Stimulated activated naive CD4-positive, alpha-beta T cell treated with Interleukin-2 at 50 U/mL for 16 hours (primary cell): ENCODE results near the gene DSCAML1.
"Not testable (repeated sequence)": the region's sequence is repeated elsewhere in the genome, so short reads cannot be mapped to it uniquely, and the experiment has no call there.

Experiments
- DNase-seq: peaks from one replicate; lab custom pipeline; 2025; lab: John Stamatoyannopoulos, UW

Gene DSCAML1

DNA sequence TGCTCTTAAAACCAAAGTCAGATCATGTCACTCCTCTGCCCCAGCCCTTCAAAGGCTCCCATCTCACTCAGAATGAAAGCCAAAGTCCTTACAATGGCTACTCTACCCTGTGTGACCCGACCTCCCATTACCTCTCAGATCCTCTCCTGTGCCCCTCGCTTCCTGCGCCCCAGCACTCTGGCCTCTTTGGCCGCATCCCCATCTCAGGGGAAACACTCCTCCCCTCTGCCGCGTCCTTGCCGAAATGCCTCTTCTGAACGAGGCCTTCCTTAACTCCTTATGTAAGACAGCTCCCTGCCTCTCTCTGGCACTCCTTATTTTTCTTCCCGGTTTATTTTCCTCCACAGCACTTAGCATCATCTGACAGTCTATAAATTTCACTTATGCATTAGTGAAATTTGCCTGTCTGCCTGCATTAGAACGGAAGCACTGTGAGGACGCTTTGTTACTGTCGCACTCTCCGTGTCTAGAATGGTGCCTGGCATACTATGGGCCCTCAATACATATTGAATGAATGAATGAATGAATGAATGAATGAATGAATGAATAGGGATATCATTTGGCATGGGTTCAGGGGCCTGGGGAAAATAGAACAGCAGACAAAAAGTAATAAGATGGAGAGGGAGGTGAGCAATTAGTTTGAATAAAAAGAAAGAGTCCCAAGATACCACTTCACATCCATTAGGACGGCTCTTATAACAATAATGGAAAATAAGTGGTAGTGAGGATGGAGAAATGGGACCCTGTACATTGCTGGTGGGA is 331.6 kb downstream of the DSCAML1 start:
- no peak for DNase-seq

DNA sequence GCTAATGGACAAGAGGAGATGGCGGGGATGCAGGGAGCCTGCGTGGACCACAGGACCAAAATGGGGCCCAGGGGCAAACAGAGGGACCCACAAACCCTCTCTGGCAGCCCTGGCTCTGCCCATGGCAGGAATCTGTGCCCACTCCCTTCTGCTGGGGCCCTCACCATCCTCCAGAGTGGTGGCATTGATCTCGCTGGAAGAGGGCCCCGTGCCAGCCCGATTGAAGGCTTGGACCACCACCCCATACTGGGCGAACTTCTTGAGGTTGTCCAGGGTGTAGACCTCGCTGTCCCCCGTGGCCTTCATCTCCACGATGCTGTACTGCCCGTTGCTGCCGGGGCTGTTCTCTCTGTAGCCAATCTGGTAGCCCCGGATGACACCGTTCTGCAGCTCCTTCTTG is 332.2 kb downstream of the DSCAML1 start:
- no peak for DNase-seq

DNA sequence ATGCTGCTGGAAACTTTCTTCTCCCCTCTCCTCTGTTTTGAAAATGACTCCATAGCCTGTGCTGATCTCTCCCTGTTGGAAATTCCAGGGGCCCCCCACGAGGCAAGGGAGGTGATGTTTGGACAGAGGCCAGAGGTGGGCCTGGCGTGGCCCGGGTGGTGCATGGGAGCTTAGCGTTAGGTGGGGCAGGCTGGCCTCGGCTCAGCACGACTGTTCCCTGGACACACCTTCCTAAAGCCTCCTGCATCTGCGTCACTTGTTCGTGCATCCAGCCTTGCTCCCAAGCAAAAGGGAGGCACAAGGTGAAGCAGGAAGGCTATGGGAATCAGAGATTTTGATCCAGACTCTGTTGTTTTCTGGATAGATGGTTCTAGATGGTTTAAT is 334.2 kb downstream of the DSCAML1 start:
- no peak for DNase-seq

DNA sequence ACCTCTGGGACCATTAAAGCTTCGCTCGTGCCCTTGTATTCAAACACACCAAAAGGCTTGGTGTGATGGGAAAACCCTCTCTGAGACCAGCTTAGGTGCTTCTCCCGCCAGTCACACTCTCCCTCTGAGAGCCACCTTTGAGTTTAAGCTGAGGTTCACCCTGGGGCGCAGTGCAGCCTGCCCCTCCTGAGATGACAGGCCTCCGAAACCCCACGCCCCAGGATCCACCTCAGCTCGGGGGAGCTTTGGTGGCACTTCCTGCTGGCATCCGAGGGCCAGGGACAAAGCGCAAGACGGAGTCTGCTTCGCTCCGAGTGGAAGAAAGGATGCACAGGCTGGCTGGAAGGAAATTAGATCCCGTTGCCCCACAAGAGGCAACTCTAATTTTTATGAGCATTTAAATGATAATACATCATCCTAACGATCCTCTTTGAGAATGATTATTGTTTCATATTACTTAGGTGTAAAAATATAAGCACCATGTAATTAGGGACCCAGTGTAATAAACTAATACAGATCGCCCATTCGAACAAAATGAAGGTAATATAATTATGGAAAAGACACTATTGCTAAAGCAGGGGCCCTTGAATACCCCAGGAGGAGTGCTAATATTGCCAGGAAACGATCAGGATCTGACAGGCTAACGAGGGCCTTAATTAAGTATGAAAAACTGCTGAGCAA is 334.7 kb downstream of the DSCAML1 start:
- DNase-seq, result no peak

DNA sequence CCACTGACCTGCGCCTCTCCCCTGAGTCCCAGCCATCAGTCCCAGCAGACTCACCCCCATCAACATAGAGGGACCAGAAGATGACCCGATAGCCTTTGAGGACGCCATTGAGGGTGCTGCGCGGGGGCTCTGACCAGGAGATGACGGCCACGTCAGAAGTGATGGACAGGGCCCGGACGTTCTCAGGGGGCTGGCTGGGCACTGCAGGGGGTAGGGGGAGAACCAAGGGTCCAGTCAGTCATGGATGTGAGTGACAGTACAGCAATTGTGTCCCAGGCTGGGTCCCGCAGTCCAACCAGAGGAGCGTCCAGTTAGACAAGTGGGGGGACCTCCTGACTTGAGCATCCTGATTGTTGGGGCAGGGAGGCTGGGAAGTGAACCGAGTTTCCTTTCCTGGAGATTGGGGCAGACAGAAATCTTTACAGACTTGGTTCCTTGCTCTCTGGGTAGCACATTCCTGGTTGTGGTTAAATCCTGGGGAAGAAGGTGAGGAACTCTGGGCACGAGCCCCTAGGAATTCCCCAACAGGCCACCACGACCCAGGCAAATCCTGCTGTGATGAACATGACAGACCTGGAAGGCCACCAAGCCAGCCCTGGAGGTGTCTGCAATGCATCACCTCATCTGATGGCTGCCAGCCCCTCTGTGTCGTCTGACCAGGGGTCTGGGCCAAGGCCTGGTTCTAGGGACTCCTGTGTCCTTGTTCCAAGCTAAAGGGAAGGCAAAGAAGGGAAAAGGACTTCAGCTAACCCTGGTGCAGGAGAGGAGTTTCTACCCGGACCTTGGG is 335.4 kb downstream of the DSCAML1 start:
- no peak for DNase-seq

DNA sequence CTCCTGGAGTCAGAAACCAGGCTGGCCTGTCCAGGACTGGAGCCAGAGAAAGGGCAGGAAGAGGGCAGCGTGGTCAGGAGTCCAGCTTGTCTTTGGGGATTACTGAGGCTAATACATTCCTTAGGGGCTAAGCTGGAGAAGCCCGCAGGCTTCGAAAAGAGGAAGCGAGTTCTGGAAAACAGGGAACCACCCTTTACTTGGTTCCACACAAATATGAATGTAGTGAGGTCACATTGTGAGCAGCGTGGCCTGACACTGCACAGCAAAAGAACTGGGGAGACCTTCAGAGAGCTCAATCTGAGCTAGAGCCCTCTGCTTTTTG is 337.1 kb downstream of the DSCAML1 start:
- no peak for DNase-seq

DNA sequence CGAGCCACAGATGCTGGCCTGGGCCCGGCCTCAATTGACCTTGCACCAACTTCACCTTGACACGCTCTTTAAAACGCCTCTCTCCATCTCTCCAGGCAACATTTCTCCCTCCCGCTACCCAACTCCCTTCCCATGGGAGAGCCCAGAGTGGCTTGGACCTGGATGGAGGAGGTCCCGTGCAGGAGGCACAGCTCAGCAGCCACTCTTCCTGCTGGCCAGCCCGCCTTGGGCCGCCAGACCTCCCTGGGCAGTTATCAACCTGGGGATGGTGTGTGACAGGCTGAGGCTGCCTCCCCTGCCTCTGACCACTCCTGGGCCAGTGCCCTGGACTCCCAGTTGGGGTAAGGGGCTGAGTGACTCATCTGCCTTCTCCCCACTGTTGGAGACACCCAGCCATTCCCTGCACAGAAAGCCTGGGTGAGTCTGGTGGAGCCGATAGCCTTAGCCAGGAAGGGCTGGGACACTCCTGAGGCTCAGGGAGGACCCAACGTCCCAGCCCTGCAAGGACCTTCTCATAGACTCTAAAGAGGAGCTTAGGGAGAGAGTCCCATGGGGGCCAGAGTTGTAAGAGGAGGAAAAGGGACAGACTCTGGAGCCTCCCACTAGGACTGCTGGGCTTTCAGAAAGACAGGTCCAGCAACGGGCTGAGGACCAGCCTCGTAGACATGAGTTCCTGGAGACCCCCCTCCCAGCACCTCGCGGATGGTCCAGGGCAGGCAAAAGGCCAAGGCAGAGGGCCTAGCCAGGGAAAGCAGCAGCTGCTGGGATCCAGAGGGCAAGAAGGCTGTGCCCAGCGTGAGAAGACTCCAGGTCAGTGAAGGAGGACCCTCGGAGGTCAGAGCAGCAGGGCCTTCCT is 337.7 kb downstream of the DSCAML1 start:
- no peak for DNase-seq

DNA sequence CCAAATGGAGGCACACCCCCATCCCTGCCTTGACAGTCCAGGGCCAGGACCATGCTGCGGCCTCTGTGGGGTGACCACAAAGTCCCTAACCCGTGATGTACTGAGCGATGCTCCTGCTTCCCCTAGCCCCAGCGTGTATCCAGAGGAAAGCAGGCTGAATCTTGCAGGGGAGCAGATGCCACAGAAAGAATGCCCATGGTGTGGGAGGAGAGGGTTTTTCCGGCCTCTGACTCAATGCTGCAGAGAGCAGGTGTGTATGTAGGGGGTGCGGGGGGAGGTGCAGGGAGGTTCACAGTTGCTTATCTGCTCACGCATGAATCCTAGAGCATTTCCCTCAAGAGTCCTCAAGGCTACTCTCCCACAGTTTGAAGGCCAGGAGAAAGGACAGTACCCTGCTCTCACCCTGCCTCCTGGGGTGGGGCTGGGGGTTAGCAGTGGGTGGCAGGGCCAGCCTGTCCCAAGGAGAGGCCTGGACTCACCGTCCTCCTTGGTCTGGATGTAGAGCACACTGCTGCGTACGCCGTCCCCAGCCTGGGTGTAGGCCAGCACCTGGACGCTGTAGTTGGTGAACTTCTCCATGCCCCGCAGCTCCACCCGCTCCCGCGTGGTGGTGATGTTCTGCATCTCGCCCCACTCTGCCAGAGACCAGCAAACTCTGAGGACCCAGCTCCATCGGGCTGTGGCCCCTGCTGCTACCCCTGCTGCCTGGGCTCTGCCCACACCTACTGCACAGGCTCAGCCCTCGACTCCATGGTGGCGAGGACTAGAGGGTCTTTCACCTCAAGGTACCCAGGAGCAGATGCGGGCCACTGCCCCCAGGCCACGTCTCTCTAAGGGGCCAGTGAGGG is 338.5 kb downstream of the DSCAML1 start:
- peak; percentile 39 for DNase-seq

DNA sequence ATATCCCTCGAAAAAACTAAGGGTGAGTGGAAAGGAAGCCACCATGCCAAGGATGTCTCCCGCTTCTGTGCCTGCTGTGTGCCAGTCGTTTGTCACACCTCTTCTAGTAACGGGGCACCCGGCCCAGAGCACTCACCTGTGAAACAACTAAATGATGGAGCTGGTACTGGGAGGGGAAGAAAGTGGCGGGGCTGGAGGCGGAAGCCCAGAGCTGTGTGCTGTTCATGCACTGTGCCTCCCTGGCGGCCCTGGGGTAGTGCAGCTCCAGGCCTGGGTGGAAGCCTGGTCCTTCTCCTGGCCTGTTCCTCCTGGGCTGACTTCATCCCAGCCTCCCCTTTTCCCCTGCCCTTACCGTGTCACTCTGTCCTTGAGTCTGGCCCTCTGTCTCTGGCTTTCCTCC is 339.2 kb downstream of the DSCAML1 start:
- DNase-seq, result no peak

DNA sequence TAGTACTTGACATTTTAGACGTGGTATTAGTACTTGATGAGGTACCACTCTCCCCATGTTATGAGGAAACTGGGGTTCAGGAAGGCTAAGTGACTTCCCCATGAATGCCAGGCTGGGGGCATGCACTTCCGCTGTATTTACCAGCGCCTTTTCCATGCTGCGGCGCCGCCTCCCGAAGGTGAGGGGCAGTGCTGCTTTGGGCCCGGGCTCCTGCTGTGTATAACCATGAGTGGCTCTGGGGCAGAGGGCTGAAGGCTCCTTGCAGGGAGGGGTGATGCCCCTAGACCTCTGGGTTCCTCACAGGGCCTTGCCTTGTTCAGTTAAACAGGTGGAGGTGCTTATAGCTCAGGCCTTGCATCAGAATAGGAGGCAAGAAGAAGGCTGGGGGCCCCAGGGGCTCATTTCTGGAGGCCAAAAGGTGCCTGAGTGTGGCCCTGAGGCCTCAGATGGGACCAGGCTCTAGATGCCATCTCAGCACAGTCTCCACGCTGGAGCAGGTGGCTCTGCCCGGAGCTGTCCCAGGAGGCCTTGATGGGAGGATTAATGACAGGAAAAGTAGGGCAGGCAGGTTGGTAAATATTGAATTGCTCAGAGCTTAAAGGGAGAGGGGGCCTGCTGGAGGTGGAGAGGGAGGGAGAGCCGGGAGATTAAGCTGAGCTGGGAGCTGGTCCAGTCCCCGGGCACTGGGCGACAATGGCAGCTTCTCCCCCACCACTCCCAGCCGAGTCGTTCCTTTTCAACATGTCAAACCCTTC is 339.8 kb downstream of the DSCAML1 start:
- DNase-seq, result no peak

DNA sequence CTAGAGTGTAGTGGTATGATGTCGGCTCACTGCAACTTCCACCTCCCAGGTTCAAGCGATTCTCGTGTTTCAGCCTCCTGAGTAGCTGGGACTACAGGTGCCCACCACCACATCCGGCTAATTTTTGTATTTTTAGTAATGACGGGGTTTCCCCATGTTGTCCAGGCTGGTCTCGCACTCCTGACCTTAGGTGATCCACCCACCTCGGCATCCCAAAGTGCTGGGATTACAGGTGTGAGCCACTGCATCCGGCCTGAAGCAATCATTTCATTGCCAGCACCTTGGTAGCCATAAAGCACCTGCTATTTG is 340.3 kb downstream of the DSCAML1 start:
- not testable (repeated sequence) for DNase-seq

DNA sequence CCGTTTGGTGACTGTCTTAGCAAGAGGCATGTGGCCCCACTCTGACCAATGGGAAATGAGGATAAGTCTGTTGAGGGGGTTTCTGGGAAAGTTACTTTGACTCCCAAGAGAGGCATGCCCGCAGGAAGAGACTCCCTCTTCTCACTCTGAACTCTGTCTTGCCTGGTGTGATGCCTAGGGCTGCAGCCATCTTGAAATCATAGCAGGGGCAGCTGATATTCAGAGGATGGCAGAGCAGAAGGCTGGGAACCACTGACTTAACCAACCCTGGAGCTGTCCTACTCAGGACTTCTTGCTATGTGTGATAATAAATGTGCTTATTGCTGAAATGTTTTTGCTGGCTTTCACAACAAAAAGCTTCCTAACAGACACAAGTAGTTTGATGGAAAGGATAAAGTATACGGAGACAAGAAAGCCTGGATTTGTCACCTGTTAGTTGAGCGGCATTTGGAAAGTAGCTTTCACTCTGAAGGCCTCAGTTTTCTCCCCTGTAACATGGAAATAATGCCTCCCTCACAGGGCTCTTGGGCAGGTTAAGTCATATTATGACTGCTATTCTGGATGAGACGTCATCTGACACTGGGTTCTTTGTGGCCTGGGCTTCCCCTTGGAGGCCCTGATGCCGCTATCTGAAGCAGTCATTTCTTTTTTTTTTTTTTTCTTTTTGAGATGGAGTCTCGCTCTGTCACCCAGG is 340.8 kb downstream of the DSCAML1 start:
- DNase-seq, result peak; percentile 30

DNA sequence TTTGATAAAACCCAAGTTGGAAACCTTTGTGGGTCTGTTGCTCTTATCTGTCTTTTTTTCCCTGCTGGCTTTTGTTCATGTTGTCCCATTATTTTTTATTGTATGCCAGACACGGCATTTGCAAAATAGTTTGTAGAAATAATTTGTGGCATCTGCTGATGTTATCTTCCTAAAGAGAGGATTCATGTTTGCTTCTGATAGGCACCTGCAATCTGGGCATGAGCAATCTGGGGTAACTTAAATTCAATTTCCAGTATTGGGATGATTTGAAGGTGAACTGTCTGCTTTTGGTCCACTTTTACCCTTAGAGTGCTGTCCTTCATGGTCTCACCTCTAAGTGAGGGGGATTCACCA is 342.5 kb downstream of the DSCAML1 start:
- DNase-seq, result no peak

DNA sequence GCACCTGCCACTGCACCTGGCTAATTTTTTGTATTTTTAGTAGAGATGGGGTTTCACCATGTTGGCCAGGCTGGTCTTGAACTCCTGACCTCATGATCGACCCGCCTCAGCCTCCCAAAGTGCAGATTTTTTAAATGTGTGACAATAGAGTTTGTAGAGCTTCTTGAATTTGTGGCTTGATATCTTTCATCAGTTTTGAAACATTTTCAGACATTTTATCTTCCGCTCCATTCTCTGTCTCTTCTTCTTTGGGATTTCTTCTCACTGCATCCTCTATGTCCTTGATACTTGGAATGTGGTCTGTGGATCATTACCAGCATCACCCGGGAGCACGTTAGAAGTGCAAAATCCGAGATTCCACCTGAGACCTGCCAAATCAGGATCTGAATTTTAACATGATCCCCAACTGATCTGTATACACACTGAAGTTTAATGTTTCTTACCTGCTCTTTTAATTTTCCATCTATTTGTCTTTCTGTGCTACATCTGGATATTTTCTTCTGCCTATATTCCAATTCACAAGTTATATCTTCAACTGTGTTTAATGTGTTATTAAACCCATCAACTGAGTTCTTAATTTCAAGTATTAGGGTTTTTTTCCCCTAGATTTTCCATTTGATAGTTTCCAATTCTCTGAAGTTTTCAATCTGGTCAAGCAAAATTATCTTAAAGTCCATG is 343.0 kb downstream of the DSCAML1 start:
- no peak for DNase-seq

DNA sequence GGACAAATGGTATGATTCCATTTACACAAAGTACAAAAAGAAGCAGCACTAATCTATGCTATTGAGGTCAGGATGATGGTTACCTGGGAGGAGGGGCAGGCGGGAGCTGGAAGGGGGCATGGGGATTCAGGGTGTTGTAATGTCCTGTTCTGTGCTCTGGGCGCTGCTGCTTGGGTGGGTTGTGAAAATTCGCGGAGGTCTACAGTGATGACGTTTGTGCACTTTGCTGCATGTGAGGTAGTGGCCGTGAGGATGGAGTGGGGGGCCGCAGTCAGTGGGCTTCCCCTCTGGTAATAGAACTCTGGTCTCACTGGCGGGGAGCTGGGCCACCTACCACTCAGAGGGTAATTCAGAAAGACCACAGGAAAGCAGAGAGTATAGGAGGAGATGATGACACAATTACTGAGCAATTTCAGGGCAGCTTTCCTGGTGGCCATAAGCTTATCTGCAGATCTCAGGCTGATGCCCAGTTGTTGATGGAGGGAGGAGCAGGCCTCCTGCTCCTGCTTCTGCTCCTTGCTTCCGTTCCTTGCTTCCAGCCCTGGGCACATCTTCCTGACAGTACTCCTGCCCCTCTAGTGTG is 347.8 kb downstream of the DSCAML1 start:
- no peak for DNase-seq

DNA sequence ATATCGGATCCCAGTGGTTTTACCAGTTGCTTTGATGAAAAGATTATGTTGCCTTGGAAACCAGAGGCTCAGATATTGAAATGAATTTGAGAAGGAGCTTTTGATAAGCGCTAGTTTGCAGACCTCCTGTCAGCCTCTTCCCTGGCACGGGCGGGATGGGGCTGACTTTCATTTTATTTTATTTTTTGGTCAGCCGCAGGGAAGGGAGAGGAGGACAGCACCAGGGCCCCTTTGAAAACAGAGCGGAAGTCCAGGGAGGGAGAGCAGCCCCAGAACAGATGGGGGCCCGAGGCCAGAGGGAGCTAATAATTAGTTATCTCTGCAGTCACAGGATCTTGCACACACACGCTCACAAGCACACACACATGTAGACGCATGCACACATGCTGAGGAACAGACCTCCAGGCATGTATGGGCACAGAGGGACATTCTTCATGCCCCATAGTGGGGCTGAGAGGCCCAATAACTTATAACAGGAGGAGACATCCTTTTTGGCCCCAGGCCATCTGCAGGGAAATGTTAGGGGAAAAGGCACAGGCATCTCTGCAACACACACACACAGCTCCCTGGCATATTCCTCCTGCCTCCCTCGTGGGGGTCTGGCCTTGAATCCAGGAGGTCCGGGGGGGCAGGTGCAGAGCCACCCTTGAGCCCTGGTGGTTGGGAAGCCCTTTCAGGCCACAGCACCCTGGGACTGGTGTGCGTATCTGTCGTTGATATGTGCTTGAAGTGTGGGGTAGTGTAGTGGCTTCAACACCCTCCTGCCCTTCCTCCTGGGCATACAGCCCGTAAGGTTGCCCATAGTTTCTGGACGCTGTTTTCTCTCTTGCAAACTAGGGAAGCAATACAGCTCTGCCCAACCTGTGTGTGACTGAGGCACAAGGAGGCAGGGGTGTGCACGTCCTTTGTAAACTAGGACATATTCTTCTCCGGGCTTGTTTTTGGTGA is 352.0 kb downstream of the DSCAML1 start:
- no peak for DNase-seq

DNA sequence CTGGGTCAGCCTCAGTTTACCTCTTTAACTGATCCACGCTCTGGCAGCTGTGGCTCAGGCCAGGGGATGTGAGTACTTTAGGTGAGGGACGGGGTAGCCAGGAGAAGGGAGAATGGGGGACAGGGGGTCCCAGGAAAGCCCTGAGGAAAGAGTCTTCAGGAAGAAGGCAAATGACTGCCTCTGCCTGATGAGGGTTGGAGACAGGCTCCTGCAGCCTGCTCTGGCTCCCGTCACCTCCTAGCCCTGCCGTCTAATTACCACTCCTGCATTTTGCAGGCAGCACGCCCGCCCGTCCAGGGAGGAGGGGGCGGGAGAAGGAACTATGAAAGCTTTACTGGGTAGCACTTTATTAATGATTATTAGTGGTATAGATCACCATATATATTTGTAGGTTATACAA is 352.8 kb downstream of the DSCAML1 start:
- no peak for DNase-seq
